Epidermal melanocyte (primary cell): ENCODE measurements around the gene MIAT.

Experiments
- DNase-seq: peaks from one replicate; pipeline ENCODE4 v3.0.0; 2011; ENCODE audit warnings: low spot score; ENCODE audit not compliant: insufficient read length

The MIAT gene

DNA sequence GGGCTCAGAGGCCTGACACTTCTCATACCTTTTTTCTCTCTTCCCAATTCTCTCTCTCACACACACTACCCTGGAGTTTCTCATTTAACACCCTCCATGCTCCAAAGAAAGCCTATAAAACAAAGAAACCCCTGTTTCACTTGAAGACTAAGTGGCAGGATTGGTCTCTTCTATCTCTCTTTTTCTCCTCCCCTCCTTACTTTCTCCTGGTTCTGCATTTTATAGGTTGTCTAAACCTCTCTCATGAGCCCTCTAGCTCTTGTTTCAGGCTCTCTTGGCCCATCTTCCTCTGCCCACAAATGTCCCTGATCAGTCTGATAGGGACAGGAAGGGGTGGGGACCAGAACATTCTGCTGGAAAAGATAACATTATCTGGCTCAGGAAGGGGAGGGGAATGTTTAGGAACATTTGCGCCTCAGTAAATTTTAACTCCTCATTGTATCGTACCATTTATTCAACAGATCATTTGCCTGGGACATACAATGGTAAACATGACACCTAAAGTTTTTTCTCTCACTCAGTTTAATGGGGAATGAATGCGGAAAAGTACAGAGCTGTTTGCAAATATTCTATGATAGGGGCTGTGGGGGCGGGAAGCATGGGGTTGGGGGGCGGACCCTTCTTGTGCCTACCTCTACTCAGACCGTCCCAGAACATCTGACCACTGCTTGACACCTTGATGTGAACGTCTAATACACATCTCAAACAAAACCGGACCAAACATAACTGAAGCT is 24.8 kb upstream of the MIAT start:
- DNase-seq, result no peak

DNA sequence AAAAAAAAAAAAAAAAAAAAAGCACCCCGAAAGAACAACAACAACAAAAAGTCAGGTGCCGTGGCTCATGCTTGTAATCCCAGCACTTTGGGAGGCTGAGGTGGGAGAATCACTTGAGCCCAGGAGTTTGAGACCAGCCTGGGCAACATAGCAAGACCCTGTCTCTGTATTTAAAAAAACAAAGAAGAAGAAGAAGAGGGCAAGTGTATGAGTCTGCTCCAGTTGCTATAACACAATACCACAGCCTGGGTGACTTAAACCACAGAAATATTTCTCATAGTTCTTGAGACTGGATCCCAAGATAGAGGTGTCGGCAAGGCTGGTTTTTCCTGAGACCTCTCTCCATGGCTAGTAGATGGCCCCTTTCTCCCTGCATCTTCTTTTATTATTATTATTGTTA is 23.2 kb upstream of the MIAT start:
- no peak for DNase-seq

DNA sequence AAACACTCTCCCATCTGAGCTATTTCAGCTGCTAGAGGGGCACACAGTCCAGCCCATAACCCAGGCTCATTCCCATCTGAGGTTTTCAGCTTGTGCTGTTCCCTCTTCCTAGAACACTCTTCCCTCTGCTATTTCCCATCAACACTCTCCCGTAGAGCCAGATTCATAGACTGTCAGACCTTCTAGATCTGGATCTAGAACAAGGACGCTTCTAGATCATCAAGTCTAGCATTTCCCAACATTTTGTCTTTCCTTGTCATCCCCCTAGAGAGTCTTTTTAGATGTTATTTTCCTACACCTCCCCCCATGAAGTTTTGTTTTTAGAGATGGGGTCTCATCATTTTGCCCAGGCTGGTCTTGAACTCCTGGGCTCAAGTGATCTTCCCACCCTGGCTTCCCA is 22.3 kb upstream of the MIAT start:
- DNase-seq, result no peak

DNA sequence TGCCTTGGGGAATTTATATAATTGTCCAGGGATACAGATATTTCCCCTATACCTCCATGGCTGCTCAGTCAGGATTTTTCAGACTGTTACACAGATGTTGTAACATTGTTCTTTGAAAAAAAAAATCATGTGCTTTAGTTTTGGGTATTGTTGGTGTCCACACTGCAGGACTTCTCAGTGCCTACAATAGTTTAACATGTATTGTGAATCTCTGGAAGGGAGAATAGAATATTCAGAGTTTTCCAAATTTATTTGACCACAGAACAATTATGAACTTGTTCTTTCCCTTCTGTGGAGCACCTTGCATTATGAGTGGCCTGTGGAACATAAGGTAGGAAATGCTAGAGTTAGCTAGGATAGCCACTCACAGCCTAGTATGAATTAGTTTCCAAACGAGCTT is 21.1 kb upstream of the MIAT start:
- DNase-seq, result no peak

DNA sequence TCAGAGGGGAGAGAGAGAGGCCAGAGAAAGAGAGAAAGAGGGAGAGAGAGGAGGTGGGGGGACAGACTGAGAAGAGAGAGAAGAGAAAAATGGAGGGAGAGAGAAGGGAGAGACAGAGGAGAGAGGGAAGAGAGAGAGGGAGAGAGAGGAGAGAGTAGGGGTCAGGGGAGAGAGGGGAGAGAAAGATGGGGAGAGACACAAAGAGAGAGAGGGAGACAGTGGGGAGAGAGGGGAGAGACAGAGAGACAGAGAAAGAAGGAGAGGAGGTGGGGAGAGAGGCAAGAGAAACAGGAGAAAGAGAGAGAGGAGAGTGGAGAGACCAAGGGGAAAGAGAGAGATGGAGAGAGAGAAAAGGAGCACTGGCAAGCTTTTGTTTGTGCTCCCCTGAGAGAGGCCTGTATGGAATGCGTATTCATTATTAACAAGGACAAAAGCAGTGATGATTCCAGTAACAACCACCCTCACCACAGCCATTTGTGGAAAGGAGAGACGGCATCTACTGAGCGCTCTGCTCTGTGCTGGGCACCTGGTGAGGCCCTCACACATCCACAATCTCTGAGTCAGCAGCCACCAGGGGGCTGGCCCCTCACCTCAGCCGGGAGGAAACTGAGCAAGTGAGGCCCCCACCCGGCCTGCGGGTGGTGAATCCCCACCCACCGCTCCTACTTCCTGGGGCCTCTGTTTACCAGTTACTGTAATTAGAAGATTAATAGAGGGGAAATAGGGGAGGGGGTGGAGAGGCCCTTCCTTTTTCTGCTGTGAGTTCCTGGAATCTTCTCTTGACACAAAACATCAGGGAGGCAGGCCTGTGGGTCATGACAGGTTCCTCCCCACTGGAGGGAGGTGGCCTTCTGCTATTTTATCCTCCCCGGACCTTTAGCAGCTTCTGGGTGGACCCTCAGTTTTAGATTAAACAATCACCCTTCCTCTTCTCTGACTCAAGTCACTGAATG is 14.6 kb upstream of the MIAT start:
- DNase-seq, result no peak

DNA sequence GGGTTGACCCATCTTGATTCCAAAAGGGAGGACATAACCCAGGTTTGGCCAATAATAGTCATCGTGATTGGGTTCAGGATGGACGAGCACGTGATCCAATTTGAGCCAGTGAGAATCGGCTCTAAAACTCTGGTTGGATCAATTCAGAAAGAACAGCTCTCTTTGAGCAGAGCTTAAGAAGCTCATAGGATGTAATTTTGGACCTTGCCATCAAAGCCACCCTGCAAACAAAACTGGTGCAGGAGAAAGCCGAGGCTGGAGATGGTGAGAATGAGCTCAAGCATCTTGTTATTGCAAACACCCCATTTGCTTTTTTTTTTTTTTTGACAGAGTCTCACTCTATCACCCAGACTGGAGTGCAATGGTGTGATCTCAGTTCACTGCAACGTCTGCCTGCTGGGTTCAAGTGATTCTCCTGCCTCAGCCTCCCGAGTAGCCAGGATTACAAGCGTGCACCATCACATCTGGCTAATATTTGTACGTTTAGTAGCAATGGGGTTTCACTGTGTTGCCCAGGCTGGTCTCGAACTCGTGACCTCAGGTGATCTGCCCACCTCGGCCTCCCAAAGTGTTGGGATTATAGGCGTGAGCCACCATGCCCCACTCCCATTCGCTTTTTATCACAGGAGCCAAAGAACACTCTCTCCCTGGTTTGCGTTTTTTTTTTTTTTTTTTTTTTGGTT is 13.8 kb upstream of the MIAT start:
- DNase-seq, result no peak

DNA sequence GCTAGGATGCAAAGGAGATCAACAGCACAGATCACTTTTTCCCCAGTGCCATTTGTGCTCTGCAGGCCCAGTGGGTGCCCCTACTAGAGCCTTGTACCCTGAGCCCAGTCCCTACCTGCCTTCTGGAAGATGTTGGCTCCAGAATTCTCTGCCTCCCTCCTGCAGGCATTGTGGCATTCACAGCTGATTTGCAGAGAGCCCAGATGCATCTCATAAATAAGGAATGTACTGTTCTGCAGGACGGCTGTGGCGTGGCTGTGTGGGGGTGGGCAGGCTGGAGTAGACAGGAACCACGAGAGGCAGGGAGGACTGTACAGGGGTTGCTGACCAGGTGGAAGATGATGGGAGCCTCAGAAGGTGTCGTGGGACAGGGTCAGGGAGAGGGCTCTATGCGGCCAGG is 11.2 kb upstream of the MIAT start:
- DNase-seq, result no peak

DNA sequence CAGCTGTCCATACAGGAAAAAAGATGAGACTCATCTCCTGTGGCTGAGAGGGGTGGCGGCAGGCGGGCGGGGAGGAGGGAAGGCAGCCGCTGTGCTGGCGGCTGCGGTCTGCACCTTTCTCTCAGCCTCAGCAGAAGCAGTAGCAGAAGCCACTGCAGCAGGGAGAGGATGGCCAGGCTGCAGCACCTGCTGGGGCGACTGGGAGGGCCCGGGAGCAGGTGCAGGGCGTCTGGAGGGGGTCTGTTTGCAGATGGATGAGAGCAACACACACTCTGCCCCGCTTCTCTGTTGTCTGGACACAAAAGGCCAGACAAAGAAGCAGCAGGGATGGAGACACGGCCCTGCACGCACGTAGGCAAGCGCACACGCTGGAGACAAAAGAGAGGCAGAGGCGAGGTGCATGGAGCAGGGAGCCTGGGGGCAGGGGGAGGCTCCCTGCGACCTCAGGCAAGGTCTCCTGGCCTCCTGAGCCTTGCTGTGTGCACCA is 9.3 kb upstream of the MIAT start:
- DNase-seq, result no peak

DNA sequence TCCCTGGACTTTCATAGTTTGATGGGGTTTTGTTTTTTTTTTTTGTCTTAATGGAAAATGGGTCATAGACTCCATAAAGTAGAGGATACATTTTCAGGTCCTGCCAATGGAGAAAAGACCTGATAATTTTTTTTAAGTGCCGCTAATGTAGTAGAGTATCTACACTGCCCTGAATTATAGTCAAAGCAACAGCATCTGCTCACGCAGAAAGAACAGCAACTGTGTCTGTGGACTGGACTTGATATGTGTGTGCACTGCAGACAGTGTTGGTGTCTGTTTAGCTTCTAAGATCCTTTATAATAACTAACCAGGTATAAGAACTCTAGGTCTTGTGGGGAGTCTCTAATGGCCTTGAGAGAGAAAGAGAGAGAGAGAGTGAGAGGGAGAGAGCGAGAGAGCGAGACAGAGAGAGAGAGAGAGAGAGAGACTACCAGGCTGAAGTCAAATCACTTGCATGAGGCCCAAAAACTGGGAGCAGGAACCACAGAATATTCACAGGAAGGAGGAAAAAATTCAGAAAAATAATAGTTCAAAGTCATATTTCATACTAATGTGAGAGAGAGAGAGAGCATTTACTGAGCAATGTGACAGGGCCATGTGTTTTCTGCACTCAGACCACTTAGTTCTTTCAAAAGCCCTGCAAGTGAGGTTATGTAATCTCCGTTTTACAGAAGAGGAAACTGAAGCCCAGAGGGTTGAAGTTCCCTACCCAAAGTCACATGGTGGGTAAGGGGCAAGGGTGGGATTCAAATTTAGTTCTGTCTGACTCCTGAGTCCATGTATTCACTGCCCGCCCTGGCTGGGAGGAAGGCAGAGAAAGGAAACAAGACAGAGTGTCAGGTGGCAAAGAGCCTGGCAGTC is 8.6 kb upstream of the MIAT start:
- no peak for DNase-seq

DNA sequence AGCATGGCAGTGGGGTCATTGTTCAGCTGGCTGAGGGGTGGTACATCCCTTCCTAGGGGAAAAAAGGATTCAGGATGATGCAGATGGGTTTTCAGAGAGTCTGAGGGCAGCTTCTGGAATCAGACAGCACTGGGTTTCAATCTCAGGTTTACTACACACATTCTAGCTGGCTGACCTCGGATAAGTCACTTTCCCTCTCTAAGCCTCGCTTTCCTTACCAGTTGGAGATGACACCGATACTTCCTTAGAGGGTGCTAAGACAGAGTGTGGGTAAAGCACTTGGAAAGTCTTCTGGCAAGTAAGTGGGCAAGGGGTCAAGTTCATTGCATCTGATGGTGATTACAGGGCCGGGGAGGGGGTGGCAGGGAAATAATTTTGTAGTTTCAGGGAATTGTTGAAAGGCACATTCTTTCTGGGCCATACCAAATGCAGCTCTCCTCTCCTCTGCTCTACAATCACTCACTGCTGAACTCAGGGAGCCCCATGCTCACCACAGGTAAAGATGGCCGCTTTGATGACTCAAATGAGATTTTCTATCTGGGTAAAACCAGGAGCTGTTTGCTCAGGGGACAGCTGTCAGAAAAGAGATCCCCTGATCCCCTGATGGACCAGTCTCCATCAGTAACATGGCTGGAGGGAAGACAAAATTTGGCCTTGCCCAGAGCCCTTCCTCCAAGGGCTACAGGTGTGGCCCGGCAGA is 6.5 kb upstream of the MIAT start:
- DNase-seq, result no peak

DNA sequence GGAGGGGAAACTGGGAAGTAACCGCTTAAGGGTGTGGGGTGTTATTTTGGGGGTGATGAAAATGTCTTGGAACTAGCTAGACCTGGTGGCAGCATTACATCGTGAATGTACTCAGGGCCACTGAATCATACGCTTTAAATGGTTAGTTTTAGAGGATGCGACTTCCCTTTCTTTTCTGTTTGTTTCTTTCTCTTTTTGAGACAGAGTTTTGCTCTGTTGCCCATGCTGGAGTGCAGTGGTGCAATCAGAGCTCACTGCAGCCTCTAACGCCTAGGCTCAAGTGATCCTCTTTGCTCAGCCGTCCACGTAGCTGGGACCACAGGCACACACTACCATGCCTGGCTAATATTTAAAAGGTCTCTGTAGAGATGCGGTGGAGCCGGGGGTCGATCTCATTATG is 5.6 kb upstream of the MIAT start:
- DNase-seq, result no peak

DNA sequence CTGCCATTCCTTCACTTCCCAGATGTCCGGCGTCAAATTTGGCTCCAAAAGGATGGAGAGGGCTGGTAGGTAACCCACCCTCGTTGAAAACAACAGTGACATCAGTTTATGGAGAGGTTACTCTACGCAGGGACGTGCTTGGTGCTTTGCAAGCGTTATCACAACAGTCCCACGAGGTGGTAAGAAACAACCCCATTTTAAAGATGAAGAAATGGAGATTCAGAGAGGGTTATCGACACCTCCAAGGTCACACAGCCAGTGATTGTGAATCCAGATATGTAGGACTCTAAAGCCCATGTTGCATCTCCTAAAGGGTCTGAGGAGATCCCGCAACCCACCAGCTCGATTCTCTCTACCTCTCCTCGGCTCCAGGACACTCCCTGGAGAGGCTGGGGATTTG is 773 bp downstream of the MIAT start:
- no peak for DNase-seq

DNA sequence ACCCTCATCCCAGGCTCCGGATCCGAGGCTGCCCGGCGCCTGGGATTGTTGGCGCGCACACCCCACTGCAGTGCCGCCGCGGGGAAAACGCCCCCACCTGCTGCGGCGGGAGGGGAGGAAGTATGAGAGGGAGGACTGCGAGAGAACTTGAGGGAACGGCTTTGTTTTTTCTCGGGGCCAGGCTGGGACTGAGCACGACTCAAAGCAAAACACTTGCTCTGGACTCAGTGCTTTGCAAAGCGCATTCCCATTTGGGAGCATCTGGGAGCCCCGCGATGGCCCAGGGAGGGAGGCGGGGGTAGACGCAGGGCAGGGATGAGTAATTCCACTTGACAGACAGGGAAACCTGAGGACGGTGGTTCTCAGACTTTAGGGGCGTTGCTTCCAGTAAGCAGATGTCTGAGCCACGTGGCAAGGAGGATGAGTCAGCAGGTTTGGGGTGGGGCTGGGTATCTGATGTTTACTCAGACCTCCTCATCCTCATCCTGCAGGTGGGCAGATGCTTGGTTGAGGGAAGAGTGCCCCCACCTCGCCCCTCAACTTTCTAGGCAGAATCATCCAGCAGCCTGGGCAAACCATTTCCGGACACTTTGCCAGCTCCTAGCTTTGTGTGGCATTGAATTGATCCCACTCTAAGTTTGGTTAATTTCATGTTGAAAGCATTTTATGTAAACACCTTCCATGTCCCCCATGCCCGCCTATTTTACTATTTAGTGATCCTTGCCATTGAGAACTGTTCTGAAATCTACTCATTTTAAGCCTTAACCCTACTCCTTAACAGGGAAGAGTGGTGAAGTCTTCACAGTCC is 1.5 kb downstream of the MIAT start:
- peak; percentile 44 for DNase-seq

DNA sequence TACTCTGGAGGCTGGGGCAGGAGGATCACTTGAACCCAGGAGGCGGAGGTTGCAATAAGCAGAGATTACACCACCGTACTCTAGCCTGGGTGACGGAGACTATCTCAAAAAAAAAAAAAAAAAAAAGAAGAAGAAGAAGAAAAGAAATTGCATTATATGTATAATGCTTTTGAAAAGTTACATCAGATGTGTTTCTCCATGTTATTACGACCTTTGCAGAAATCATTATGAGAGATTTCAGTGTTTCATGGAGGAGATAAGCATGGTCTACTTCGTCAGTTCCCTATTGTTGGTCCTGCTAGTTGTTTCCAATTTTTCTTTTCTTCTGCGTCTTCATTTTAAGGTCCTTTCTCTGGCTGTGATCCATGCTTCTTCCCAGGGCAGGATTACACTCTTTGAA is 3.0 kb downstream of the MIAT start:
- DNase-seq, result no peak

DNA sequence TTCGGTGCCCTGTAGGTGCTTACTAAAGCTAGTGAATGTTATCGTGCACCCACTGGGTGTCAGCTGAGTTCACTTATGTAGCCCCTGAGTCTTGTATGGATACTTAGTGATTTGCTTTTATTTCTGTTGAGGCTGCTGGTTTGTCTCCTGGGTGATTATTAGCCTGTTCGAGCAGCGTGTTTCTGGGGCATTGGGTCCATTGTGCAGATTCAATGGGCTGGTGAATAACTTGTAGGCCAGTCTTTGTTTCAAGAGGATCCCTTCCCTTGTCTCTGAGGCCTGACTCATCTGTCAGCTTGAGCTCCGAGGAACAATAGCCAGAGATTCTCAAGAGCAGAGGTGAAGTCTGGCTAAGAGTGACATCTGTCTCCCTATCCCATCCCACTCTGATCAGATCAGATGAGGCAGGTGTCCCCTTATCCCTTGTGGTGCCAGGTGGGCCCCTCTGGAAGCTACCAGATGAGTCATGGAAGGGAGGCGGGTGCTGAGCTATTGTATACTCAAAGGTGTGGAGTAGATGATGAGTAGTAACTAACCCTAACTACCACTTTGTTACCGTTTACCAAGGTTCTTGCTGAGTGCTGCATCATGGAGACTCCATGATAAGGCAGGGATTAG is 3.7 kb downstream of the MIAT start:
- DNase-seq, result no peak

DNA sequence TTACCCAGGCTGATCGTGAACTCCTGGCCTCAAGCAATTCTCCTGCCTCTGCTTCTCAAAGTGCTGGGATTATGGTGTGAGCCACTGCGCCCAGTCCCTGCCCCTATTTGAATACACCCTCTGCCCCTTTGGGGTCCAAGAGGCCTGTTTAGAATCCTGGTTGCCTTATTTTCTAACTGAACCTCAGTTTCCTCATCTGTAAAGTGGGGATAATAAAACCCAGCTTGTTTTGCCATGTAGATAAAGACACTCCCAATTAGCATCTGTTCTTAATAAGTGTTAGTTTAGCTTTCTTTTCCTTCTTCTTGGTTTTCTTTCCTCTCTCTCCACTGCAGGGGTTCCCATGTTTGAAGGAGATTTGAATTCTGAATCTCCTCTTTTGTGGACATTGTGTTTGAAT is 4.8 kb downstream of the MIAT start:
- no peak for DNase-seq

DNA sequence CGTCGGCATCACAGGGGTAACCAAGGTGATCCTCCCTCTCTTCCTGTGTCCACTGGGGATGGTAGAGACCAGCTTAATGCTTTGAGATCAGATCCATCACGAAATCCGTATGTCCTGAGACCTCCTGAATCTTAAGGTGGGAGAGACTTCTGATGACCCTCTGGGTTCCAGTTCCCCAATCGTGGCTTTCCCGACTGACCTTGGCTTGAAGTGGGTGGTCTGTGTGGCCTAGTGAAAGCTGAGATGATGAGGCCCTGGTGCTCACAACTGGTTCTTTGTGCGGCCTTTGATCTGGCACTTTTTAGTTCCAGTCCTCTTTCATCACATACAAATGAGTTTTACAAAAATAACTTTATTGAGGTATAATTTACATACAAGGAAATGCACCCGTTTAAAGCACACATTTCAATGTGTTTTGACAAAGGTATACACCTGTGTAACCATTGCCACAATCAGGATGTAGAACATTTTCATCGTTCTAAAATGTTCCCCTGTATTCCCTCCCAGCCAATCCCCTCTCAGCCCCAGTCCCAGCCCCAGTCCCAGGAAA is 6.1 kb downstream of the MIAT start:
- DNase-seq, result no peak

DNA sequence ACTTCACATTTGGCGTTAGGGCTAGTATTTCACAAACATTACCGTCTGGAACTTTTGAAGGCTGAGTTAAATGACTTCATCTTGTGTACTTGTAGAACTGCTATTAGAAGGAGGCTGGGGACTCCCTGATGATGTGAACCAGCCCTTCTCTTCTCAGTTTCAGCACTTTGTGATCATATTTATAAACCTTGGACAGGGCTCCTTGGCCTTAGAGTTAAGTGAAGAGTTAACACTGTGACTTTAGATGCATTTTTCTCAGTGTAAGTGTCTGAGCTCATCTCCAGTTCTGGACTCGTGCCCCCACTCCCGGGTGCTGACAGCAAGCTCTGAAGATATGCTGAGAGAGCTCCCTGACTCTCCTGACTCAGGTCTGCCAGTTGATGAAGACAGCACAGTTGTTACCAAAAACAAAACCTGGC is 8.4 kb downstream of the MIAT start:
- no peak for DNase-seq

DNA sequence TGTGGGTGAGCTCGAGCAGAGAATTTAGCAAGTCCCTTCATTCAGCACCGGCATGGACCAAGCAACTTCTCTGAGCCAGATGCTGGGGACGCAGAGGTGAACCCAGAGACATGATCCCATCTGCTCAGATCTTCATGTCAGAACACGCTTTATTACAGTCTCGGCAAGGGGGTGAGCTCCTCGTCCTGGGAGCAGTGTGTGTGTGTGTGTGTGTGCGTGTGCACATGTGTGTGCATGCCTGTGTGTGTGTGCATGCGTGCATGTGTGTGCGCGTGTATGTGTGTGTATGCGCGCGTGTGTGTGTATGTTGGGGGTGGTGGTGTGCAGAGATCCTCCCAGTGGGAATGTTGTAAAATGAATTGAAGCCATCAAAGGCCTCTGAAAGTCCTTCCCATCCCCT is 9.8 kb downstream of the MIAT start:
- no peak for DNase-seq
